ENCODE measurements around the gene RPL37.
"Not testable (repeated sequence)": the region's sequence is repeated elsewhere in the genome, so short reads cannot be mapped to it uniquely, and the experiment has no call there.

RPL37 gene

GRCh38 chr5:40833712-40834229 is 1.3 kb downstream of the RPL37 start:
- no peak for DNase-seq (ENCODE audit: low spot score)

DNA sequence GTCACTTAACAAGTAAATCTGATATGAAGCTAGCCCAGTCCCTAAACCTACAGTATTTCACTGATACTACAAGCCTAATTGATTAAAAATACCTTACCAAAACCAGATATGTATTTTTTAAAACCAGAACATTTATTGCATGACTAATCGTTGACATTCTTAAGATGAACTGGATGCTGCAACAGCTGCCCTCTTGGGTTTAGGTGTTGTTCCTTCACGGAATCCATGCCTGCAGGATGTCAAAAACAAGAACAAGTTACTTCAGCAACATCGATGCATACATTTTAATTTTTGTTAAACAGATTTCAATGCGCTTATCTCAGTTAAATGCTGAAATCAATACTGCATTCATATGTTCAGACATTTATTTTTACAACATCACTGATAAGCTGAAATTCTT is 2.7 kb downstream of the RPL37 start:
- DNase-seq (ENCODE audit: low spot score): no peak

- no peak for DNase-seq (ENCODE audit: low spot score)
Measured at GRCh38 chr5:40831346-40832210, 3.4 kb downstream of the RPL37 start.

DNA sequence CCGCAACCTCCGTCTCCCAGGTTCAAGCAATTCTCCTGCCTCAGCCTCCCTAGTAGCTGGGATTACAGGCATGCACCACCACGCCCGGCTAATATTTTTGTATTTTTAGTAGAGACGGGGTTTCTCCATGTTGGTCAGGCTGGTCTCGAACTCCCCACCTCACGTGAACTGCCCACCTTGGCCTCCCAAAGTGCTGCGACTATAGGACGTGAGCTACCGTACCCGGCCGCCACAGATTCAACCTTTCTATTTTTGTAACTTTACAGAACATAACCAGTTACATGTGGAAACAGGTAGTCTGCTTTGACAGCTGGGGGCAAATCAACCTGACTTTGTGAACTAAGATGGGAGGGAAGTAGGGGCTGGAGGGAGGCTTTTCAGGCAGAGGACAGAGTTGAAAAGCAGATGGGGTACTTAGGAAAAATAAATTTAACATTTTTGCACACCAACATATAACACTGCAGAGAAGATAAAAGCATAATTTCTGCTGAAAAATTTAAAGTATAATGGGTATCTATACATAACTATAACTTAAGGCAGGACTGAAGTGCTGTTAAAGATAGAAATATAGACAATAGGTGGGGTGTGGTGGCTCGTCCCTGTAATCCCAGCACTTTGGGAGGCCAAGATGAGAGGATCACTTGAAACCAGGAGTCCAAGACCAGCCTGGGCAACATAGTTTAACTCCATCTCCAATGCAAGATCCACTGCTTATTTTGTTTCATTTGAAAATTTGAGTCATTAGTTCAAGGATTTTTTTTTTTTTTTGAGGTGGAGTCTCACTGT is 5.1 kb downstream of the RPL37 start:
- no peak for DNase-seq (ENCODE audit: low spot score)

DNA sequence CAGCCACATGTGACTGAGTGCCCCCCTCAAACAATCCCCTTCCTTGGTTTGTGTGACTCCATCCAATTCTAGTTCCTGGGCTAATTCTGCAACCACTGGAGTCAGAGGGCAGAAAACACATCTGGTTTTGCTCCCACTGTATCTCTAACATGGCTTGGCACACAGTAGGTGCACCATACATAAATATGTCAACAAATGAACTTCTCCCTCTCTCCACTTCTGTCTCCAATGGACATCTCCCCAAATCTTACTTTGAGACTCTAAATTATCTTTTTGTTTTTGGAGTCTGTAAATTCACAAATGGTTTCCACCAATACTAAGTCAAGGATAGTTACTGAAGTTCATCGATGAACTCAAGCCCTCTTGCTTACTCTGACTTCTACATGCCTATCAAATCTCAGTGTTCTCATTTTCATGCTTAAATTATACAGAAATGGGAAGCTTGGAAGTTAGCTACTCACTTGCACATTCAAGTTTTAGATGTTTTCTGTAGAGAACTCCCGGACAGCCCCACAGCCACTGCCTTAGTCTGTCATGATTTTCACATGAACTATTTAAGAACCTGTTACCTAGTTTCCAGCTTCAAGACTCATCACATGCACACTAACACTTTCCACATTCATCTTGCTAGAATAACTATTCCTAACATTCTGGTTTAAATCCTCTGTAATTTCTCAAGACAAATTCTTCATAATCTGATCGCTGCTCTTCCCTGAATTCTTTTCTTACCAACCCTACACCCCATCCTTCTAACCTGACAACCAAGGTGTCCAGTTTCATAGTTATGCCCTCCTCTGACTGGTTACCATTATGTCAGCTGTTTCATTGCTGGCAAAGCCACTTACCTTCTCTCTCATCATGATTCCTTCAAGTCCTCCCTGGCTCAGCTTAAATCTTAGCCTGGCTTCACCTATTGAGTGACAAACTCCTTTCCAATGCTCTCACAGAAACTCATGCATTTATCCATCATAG is 6.0 kb downstream of the RPL37 start:
- no peak for DNase-seq (ENCODE audit: low spot score)

- no peak for DNase-seq (ENCODE audit: low spot score)
Measured at GRCh38 chr5:40828021-40828631, 6.9 kb downstream of the RPL37 start.

DNA sequence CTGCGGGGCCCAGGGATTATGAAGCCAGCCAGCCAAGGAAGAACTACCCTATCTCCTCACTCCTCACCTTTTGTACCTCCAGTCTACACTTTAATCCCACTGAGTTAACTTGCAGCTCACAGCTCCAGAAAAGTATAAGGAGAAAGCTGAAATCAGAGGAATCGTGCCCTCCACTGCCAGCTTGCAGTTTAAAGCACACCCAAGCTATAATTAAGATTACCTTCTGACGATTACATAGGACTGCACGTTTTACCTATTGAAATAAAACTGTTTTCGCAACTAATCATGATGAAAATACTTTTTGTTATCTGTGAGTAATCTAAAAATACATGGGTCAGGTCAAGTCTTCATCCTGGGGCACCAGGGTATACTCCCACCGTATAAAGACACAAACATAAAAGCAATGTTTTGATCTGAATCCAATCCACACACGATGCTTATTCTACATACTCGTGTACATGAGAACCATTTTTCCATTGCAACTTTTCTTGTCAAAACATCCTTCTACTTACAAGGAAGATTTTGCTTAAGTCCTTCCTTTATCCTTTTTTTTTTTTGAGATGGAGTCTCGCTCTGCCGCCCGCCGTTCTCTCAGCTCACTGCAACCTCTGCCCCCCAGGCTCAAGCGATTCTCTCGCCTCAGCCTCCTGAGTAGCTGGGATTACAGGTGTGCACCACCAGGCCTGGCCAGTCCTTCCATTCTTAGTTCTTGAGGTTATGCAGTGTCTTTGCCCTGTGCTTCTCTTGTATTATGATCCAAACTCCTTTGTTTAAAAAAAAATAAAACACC is 7.6 kb downstream of the RPL37 start:
- DNase-seq (ENCODE audit: low spot score): no peak

GRCh38 chr5:40826489-40827187 is 8.4 kb downstream of the RPL37 start:
- DNase-seq (ENCODE audit: low spot score): no peak

GRCh38 chr5:40825461-40826043 is 9.5 kb downstream of the RPL37 start:
- DNase-seq (ENCODE audit: low spot score): not testable (repeated sequence)

DNA sequence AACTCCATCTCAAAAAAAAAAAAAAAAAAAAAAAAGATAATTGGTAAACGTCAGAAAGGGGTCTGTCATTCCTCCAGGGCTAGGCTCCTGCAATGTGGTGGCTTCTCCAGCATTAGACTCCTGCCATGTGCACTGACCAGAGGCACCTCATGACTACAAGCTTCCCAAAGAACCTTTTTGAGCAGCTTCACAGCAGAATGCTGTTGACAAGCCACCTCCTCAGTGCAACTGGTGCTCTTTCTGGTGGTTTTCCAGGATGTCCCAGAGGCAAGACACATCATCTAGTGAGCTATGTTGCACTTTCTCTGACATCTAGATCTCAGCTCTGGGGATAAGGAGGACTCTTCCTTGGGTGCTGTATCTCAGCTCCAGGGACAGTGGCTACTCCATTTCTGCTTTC is 11.6 kb downstream of the RPL37 start:
- no peak for DNase-seq (ENCODE audit: low spot score)

DNA sequence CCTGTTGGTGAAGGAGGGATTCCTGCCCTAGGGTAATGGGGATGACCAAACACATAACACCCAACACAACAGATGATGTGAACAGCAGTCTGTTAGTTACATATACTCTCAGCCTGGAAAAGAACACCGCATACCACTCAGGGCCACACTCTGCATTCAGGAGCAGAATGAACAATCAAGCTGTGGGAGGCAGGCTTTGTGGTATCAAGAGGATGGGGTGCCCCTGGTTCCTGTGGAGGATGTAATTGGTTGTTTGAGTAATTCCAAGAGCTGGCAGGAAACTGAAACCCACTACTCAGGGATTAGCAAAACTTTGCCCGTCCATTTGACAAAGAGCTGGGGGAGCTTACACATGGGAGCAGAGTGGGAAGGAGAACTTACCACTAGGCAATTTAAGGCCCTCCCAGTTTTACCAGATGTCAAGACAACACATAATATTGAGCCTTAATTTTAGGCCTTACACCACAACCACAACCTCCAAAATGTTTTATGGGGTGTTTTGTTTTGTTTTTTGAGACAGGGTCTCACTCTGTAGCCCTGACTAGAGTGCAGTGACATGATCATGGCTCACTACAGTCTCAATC is 21.2 kb downstream of the RPL37 start:
- no peak for DNase-seq (ENCODE audit: low spot score)

DNA sequence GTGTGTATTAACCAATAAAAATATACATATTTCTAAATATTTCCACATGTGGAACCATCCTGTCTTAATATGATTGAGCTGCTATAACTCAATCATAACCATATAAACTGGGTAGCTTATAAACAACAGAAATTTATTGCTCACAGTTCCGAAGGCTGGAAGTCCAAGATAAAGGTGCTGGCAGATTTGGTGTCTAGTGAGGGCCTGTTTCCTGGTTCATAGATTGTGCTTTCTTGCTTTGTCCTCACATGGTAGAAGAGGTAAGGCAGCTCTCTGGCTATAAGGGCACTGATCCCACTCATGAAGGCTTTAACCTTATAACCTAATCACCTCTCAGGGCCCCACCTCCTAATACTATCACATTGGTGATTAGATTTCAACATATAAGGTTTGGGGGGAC is 22.9 kb downstream of the RPL37 start:
- no peak for DNase-seq (ENCODE audit: low spot score)

DNA sequence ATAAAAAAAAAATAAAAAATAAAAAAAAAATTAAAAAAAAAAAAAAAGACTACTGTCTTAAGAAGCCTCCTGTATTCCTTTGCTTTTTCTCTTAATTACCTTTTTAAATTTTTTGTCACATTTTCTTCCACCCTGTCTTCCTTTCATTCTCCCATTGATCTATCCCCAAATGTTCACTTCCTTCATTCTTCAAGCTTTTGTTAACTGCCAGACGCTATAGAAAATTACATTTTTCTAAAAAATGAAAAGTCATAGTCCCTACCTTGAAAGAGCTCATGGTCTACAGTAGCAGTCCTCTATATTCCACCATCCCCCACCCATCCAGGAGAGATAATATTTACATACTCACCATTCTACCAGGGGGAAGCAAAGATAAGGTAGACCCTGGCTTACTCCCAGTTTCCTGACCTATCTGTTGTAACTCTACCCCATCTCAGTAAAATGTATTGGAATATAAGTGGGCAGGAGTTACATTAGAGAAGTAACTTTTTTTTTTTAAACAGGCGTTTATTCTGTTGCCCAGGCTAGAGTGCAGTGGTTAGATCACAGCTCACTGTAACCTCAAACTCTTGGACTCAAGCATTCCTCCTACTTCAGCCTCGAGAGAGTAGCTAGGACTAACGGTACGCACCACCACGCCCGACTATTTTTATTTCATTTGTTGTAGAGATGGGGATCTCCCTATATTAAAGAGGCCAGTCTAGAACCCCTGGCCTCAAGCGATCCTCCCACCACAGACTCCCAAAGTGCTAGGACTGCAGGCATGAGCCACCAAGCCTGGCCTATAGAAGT is 33.1 kb downstream of the RPL37 start:
- DNase-seq (ENCODE audit: low spot score): no peak

DNA sequence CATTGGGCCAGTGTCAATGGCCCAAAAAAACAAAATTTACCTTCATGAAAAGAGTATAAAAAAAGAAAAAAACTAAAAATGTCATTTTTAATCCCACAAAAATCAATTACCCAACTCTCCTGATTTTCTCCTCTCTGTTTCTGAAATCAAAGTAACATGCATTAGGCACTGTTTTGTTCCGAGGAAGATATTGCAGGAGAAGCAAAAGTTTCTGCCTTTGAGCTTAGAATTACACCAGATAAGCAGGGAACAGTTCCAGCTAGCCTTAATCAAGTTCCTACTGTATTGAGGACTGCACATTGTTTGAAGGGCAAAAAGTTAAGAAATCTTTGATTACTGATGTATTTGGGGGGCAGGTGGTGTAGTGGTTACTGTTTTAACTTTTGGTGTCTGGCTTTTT is 35.8 kb downstream of the RPL37 start:
- DNase-seq (ENCODE audit: low spot score): no peak

- no peak for DNase-seq (ENCODE audit: low spot score)
Measured at GRCh38 chr5:40798801-40799210, 36.2 kb downstream of the RPL37 start.

DNA sequence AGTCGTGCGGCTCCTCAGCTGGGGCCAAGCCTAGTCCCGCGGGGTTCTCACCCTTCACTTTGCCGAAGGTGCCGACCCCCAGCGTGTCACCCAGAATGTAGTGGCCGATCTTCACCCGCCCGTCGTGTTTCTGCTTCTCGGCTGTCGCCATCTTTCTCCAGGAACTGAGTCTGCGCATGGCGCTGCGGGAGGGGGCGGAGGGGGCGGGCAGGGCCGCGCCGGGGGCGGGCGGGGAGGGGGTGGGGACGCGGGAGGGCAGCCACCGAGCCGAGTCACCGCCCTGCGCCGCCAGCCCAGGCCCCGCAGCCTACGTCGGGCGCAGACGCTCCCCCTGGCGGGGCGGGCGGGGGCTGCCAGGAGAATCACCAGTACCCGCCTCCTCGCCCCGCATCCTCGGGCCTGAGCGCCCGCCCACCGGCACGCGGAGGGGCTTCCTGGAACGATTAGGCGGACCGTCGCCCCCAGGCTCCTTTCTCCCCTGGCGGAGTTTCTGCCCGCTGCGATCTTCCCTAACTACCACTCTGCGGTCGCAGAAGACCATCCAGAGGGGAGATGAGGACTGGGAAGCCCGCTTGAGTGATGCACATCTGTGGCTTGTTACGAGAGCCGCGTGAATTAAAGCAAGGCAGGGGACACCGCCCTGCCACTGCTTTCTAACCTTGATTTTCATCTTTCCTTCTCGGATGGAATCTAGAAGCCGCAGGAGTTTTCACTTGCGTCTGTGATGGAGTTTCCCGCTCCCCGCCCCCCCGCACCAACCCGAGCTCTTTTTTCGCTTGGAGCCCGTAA is 36.8 kb downstream of the RPL37 start, which contains the start of gene PRKAA1:
PRKAA1 (minus strand) TSS at position 363 of the 789 bp plus-strand sequence; CDS start at position 178, 185 bp downstream.
- DNase-seq (ENCODE audit: low spot score): peak; percentile 97

- DNase-seq (ENCODE audit: low spot score): peak; percentile 45
Measured at GRCh38 chr5:40797273-40798011, 37.6 kb downstream of the RPL37 start.
